Stimulated activated CD4-positive, alpha-beta T cell treated with anti-CD3 and anti-CD28 coated beads, Interleukin-4, amount 100 ng/mL, for 24 hours (primary cell): ENCODE data around the gene ZMYND19.
A peak's percentile ranks its signal among the peaks of the same experiment; 100 is the strongest.
"Not testable (repeated sequence)": the region's sequence is repeated elsewhere in the genome, so short reads cannot be mapped to it uniquely, and the experiment has no call there.

Experiments
- DNase-seq: peaks from one replicate; pipeline ENCODE4 v3.0.0-alpha.2; 2020

The ZMYND19 gene

DNA sequence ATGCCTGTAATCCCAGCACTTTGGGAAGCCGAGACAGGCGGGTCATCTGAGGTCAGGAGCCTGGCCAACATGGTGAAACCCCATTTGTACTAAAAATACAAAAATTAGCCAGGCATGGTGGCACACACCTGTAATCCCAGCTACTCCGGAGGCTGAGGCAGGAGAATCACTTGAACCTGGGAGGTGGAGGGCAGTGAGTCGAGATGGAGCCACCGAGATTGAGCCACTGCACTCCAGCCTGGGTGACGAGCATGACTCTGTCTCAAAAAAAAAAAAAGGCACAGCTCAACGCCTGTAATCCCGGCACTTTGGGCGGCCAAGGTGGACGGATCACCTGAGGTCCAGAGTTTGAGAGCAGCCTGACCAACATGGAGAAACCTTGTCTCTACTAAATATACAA is 36.7 kb downstream of the ZMYND19 start:
- DNase-seq, result not testable (repeated sequence)

DNA sequence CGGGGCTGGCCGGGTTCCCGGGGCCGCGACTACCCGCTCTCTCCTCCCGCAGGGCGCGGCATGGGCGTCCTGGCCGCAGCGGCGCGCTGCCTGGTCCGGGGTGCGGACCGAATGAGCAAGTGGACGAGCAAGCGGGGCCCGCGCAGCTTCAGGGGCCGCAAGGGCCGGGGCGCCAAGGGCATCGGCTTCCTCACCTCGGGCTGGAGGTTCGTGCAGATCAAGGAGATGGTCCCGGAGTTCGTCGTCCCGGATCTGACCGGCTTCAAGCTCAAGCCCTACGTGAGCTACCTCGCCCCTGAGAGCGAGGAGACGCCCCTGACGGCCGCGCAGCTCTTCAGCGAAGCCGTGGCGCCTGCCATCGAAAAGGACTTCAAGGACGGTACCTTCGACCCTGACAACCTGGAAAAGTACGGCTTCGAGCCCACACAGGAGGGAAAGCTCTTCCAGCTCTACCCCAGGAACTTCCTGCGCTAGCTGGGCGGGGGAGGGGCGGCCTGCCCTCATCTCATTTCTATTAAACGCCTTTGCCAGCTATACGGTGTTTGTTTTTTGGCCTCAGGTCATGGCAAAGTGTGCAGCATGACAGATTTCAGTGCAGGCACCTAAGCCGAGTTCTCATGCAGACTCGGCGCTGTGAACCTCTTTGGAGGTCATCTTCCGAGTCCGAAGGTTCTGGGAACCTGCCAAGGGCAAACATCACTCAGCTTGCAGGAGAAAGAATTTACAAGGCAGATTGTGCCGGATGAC is 38.1 kb downstream of the ZMYND19 start:
- DNase-seq, result peak; percentile 20

DNA sequence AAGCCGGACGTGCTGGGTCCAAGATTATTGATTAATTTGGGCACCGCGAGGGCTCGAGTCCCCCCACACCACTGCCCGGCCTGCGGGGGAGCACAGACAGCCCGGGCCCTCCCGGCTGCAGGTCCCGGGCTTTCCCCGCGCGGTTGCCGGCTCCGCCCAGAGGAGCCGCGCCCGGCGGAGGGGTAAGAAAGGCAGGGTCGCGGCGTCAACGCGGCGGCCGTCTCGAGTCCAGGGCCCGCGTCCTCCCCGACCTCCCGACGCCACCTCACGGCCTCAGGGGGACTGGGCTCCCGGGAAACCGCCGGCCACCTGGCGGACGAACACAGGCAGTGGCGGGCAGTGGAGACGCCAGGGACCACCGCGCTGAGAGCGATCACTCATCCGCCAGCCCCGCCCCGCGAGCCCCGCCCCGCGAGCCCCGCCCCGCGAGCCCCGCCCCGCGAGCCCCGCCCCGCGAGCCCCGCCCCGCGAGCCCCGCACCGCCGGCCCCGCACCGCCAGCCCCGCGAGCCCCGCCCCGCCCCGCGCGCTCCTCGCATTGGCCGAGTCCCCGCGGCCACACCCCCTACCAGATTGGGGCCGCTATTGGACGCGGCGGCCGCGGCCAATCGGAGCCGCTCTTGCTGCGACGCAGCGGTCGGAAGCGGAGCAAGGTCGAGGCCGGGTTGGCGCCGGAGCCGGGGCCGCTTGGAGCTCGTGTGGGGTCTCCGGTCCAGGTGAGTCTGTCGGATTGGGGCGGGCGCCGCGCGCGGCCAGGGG is 38.9 kb downstream of the ZMYND19 start, which contains the start of gene MRPL41:
Gene MRPL41 (plus strand): TSS at position 616 of the 758 bp plus-strand sequence. CDS start 203 bp downstream, outside the sequence.
- DNase-seq, result peak; percentile 89

GRCh38 chr9:137550958-137551263 is 39.4 kb downstream of the ZMYND19 start:
- not testable (repeated sequence) for DNase-seq

GRCh38 chr9:137550231-137550621 is 40.1 kb downstream of the ZMYND19 start, which contains the start of gene PNPLA7:
PNPLA7 (minus strand) TSS chr9:137550402; CDS start chr9:137550197, 205 bp downstream.
- peak; percentile 49 for DNase-seq

DNA sequence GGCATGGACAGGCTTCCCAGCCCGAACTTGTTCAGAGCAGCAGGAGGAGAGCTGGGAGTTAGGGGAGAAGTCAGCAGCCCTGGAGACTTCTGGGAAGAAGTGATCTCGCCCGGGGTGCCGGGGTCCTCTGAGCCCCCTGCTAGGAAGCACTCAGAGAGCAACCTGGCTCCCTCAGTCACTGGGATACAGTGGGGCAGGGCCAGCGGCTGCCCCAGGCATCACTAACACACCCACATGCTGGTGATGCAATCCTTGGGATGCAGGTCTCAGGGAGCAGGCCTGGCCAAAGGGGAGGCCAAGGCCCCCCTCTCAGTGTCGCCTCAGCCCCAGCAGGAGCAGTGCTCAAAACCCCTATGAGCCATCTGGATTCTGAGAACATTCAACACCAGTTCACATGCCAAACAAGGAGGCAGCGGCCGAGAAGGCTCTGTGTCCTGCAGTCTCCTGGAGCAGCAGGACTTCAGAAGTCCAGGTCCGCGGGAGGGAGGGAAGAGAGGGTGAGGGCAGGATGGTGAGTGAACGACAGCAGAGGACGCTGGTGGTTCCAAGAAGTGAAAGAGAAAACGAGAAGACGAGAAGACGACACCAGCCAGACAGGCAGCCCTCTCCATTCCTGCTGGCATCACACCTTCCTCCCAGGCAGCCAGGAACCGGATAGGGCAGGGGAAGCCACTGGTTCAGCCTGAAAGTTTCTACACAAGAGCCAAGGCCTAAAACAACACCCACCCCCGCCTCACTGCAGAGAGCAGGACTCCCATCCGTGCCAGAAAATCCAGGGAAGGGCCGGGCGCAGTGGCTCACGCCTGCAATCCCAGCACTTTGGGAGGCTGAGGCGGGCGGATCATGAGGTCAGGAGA is 42.4 kb downstream of the ZMYND19 start:
- DNase-seq, result no peak

DNA sequence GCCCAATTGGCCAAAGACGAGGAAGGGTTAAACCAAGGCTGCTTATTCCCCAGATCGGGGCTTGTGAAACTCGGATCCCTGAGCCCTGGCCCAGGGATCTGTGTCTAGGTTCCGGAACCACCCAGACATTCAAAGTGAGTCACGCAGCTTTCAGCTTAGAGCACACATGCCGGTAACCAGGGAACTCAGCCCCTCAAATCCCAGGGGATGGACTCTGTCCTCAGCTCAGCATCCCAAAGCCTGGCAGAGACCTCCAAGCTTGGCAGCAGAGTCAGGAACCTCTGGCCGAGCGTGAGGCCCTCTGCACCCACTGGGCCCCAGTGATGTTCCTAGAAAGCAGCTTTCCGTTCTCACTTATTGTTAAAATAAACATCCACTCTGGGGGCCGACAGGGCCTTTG is 45.2 kb downstream of the ZMYND19 start:
- no peak for DNase-seq

- DNase-seq, result no peak
Observed at GRCh38 chr9:137544176-137544760, 46.0 kb downstream of the ZMYND19 start.

GRCh38 chr9:137543237-137543963 is 46.9 kb downstream of the ZMYND19 start:
- DNase-seq, result no peak

- no peak for DNase-seq
Observed at GRCh38 chr9:137542486-137542885, 47.8 kb downstream of the ZMYND19 start.

GRCh38 chr9:137540536-137540935 is 49.8 kb downstream of the ZMYND19 start:
- no peak for DNase-seq

- no peak for DNase-seq
Observed at GRCh38 chr9:137538058-137538457, 52.3 kb downstream of the ZMYND19 start.

GRCh38 chr9:137536594-137537131 is 53.6 kb downstream of the ZMYND19 start:
- DNase-seq, result not testable (repeated sequence)

GRCh38 chr9:137535120-137535428 is 55.2 kb downstream of the ZMYND19 start:
- DNase-seq, result no peak

DNA sequence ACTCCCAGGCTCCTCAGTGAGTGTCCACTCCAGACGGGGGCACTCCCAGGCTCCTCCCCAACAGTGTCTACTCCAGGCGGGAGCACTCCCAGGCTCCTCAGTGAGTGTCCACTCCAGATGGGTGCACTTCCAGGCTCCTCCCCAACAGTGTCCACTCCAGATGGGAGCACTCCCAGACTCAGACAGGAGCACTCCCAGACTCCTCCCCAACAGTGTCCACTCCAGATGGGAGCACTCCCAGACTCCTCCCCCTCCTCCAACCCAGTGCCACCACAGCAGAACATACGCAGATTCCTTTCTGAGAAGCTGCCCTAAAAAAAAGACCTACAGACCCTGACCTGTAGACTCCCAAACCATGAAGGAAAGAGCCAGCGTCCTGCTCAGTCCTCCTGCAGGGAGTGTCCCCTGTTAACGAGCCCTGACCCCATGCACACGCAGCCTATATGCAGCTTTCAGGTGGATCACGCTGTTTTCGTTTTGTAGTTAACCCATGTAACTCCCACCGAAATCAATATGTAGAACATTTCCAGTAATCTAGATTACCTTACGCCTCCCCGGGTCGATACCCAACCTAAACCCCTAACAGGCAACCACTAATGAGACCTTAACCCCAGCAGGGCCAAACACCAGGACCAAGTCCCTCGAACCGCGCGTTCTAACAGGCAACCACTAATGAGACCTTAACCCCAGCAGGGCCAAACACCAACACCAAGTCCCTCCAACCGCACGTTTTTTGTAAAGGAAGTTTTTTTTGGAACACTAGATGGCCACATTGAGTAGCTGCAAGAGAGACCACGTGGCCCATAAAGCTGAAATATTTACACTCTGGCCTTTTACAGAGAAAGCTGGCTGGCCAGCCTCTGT is 55.8 kb downstream of the ZMYND19 start:
- DNase-seq, result peak; percentile 27

- not testable (repeated sequence) for DNase-seq
Observed at GRCh38 chr9:137532891-137533468, 57.3 kb downstream of the ZMYND19 start.
